Measurements from ENCODE around the gene BMERB1. TPM values are rescaled to one million over a fixed set of nuclear protein-coding genes. Genes with fewer than 3 reads are reported as not detected.
A peak's percentile ranks its signal among the peaks of the same experiment; 100 is the strongest.

The BMERB1 gene
- total and polyA plus RNA-seq, 9 of the 15 experiments (the other 6 are each of a cell fraction or from before 2014, with no cell fraction given), result 0.29 to 2.9 (median 0.94) TPM

DNA sequence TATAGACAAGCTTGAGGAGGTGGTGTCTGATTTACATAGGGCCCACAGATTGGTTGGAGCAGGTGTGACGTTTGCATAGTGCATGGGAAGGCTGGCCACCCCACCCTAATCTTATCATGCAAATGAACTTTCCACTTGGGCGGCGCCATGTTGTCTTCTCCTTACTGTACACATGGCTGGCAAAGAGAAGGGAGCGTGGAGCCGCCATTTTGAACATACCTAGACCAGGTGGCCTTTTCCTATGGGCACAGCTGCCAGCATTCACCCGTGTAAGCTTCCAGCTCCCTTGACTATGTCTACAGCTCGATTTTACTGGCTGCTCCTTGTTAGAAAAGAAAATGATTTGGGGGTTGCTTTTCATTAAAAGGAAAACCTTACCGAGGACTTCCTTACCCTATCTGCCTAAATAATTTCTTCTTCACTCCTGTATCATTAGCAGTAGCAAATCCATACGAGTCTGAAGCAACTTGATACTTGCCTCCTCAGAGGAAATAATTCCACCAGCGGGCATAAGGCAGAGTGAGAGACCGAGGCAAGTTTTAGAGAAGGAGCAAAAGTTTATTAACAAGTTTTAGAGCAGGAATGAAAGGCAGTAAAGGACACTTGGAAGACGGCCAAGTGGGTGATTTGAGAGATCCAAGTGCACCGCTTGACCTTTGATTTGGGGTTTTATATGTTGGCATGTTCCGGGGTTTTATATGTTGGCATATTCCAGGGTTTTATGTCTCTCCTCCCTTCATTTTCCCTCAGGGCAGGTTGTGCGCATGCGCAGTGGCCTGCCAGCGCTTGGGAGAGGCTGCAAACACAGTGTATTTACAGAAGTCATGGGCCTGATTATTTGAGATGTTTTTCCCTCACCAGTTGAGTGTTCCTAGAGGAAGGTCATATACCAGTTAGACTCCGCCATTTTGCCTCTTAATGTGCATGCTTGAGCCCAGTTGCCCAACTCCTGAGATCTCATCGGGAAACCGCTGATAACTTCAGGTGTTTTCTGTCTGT is 142.9 kb downstream of the BMERB1 start (continued):
- peak; percentile 68 for TF ChIP-seq VEZF1 (CRISPR knock-in tag; IDR thresholded peaks at IDR 0.05)
- TF ChIP-seq POLR2H (tag; IDR thresholded peaks at IDR 0.05; ENCODE audit: low read depth), result peak; percentile 95
- TF ChIP-seq FOSL1 (tag; conservative IDR thresholded peaks at IDR 0.05), result peak; percentile 15; the same call in 1 of the 2 replicates
- TF ChIP-seq ATF7 (IDR thresholded peaks at IDR 0.05), result peak; percentile 76
- TF ChIP-seq, protein P1, sequence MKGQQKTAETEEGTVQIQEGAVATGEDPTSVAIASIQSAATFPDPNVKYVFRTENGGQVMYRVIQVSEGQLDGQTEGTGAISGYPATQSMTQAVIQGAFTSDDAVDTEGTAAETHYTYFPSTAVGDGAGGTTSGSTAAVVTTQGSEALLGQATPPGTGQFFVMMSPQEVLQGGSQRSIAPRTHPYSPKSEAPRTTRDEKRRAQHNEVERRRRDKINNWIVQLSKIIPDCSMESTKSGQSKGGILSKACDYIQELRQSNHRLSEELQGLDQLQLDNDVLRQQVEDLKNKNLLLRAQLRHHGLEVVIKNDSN (CRISPR knock-in tag; IDR thresholded peaks at IDR 0.05), result peak; percentile 45; the same call in 1 of the 2 replicates
- TF ChIP-seq GTF2A2 (tag; IDR thresholded peaks at IDR 0.05), result peak; percentile 63; the same call in 1 of the 2 replicates
- no peak for TF ChIP-seq EGR1 (conservative IDR thresholded peaks at IDR 0.05)
- TF ChIP-seq ARID2 (IDR thresholded peaks at IDR 0.05), result no peak
- no peak for TF ChIP-seq BHLHE40 (IDR thresholded peaks at IDR 0.05; ENCODE audit: low read length)
- 0 out of 2 replicates have a peak, but pooled peaks have one; percentile 15 for TF ChIP-seq GABPA (tag; conservative IDR thresholded peaks at IDR 0.05; ENCODE audit: low read depth)
- peak; percentile 81 for TF ChIP-seq TEAD4 (IDR thresholded peaks at IDR 0.05; ENCODE audit: low read length)
- TF ChIP-seq TEAD4 (CRISPR knock-in tag; IDR thresholded peaks at IDR 0.05; ENCODE audit: borderline replicate concordance), result no peak
- TF ChIP-seq PTTG1 (tag; IDR thresholded peaks at IDR 0.05; ENCODE audit: low read depth), result peak; percentile 74; the same call in 1 of the 2 replicates
- 0 out of 2 replicates have a peak, but pooled peaks have one; percentile 8 for TF ChIP-seq CTBP1 (IDR thresholded peaks at IDR 0.05; ENCODE audit: borderline replicate concordance)
- TF ChIP-seq CHD1 (IDR thresholded peaks at IDR 0.05; ENCODE audit: low read length), result peak; percentile 44
- peak; percentile 77 for TF ChIP-seq PRDM10 (IDR thresholded peaks at IDR 0.05; ENCODE audit: partially characterized antibody)
- TF ChIP-seq TAF15 (IDR thresholded peaks at IDR 0.05; ENCODE audit: low read depth, low read length), result no peak
- TF ChIP-seq GABPB1 (CRISPR knock-in tag; IDR thresholded peaks at IDR 0.05), result peak; percentile 32; the same call in 1 of the 2 replicates
- no peak for TF ChIP-seq ZNF740 (CRISPR knock-in tag; IDR thresholded peaks at IDR 0.05)
- TF ChIP-seq ZNF740 (tag; IDR thresholded peaks at IDR 0.05), result peak in 1 of 2 experiments; percentile 35; a peak in 1 of 4 replicates
- TF ChIP-seq HCFC1 (IDR thresholded peaks at IDR 0.05; ENCODE audit: low read depth, low read length), result peak; percentile 56

Data from K562 (cell line).